Duodenal mucosa (tissue), 2 donors: ENCODE data around the gene ARMH3.

Experiments used
- H3K27ac ChIP-seq: one replicate; pipeline ENCODE4 v1.7.0; 2013; ENCODE audit warnings: low read depth, low read length
- H3K27me3 ChIP-seq, 2 donors: one replicate each; pipeline ENCODE4 v1.7.0; 2013; ENCODE audit warnings: low read length in 2 of 2, control low read depth in 1 of 2; ENCODE audit not compliant: insufficient read depth in 2 of 2, control insufficient read depth in 1 of 2
- H3K36me3 ChIP-seq, 2 donors: one replicate each; pipeline ENCODE4 v1.7.0; 2013; ENCODE audit warnings: low read length in 2 of 2, control low read depth in 1 of 2; ENCODE audit not compliant: insufficient read depth in 2 of 2, control insufficient read depth in 1 of 2
- H3K4me1 ChIP-seq, 2 donors: one replicate each; pipeline ENCODE4 v1.7.0; 2013; ENCODE audit warnings: low read length in 2 of 2, control low read depth in 1 of 2; ENCODE audit not compliant: insufficient read depth in 2 of 2, control insufficient read depth in 1 of 2
- H3K4me3 ChIP-seq, 2 donors: one replicate each; pipeline ENCODE4 v1.7.0; 2013; ENCODE audit warnings: low read length in 2 of 2, low read depth in 1 of 2
- H3K9ac ChIP-seq, 2 donors: one replicate each; pipeline ENCODE4 v1.7.0; 2013; ENCODE audit warnings: low read length in 2 of 2, low read depth in 1 of 2
- H3K9me3 ChIP-seq, 2 donors: one replicate each; pipeline ENCODE4 v1.7.0; 2013; ENCODE audit warnings: low read length in 2 of 2, control low read depth in 1 of 2; ENCODE audit not compliant: control insufficient read depth in 1 of 2

ARMH3 gene

GRCh38 chr10:101932183-101932582 lies 123.8 kb downstream of the ARMH3 start:
- H3K36me3 ChIP-seq, result peaks cover 0 to 5% of the 10 kb centered on the region in 2 donors
- H3K9ac ChIP-seq, result no peak overlapping the region
- H3K4me3 ChIP-seq, result no peak overlapping the region
- no peaks in the 10 kb centered on the region for H3K27me3 ChIP-seq
- no peak overlapping the region for H3K27ac ChIP-seq
- H3K4me1 ChIP-seq, result no peaks in the 10 kb centered on the region
- H3K9me3 ChIP-seq, result no peaks in the 10 kb centered on the region

DNA sequence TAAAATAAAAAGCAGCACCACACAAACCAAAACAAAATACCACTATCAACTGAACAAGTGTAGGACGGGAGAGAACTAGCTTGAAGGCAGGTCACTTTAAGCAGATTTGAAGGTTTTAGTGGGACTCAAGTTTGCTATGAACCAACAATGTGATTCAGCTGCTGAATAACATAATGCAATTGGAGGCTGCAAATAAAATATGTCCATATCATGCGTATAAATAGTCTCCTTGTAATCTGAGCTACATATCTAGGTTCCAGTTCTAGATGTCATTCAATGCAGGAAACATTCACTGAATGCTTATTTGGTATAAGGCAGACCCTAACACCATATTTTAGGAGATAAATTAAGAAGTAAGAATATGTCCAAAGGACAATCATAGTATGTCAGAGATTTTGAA lies 130.9 kb downstream of the ARMH3 start:
- H3K36me3 ChIP-seq, result no peaks in the 10 kb centered on the region
- H3K27me3 ChIP-seq, result no peaks in the 10 kb centered on the region
- H3K27ac ChIP-seq, result no peak overlapping the region
- no peaks in the 10 kb centered on the region for H3K4me1 ChIP-seq
- H3K4me3 ChIP-seq, result no peak overlapping the region
- H3K9ac ChIP-seq, result no peak overlapping the region
- H3K9me3 ChIP-seq, result no peaks in the 10 kb centered on the region

DNA sequence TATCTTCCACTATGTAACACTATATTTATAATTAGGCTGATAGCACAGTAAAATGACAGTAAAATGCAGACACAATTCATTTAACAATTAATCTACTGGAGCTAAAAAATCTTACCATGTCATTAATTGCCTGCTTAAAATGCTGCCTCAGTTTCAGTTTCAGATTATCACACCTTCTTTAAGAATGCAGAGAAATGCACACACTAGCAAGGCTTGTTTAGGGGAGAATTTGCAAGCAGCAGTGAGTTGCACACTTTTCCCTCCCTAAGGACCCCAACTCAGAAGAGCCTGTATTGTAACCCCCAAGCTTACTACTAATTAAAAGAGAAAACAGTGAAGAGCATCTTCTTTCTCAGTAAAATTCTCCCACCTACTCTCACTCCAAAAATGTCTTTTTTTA lies 132.7 kb downstream of the ARMH3 start:
- Histone ChIP-seq H3K9ac (no peak overlapping the region), H3K27ac (no peak overlapping the region), H3K4me3 (no peak overlapping the region), H3K27me3 (no peaks in the 10 kb centered on the region), H3K36me3 (peaks cover 0 to 3% of the 10 kb centered on the region in 2 donors), H3K4me1 (no peaks in the 10 kb centered on the region), H3K9me3 (no peaks in the 10 kb centered on the region)

- Histone ChIP-seq H3K9me3 (no peaks in the 10 kb centered on the region), H3K36me3 (peaks cover 0 to 3% of the 10 kb centered on the region in 2 donors), H3K9ac (no peak overlapping the region), H3K27ac (no peak overlapping the region), H3K27me3 (no peaks in the 10 kb centered on the region), H3K4me3 (no peak overlapping the region), H3K4me1 (no peaks in the 10 kb centered on the region)
Observed at GRCh38 chr10:101922846-101923245, 133.1 kb downstream of the ARMH3 start.

DNA sequence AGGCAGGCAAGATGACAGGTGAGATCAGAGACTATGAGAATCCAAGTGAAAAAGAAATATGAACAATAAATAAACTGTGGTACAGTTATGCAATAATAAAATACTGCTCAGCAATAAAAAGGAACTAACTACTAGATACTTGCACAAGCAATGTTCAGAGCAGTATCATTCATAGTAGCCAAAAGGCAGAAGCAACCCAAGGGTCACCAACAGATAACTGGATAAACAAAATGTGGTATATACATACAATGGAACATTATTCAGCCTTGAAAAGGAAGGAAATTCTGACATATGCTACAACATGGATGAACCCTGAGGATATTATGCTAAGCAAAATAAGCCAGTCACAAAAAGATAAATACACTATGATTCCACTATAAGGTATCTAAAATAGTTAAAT lies 135.4 kb downstream of the ARMH3 start:
- H3K9ac ChIP-seq, result no peak overlapping the region

DNA sequence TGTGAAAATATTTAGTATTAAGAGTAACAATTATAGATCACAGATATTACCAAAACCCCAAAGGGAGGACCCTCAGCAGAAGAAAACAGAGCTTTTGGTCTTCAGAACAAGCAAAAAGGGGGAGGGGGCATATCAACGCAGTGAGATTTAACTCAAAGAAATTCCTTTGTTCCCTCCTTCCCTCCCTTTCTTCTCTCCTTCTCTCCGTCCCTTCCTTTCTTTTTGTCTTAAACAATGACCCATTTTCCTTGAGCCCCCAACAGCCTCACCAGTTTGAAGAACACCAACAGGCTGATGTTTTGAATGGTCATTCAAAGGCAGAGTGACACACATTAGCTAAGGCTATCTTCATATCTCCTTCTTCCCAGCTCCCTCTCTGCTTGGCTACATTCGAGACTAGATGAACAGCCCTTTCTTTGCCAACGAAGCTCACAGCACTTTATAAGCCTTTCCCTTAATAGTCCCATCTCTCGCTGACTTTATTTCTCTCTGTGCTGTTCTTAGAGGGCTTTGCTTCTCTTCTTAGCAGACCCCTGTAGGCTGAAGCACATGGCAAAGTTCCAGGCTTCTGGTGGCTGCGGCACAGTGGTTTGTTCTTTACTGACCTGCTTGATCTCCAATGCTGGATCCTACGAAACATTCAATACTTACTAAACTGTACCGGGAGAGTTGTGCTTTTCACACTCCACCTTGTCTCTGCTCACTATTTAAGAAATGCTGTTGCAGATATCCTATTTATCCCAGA lies 136.8 kb downstream of the ARMH3 start:
- no peaks in the 10 kb centered on the region for H3K9me3 ChIP-seq
- H3K9ac ChIP-seq, result no peak overlapping the region
- no peak overlapping the region for H3K27ac ChIP-seq
- H3K36me3 ChIP-seq, result peaks cover 0 to 6% of the 10 kb centered on the region in 2 donors
- no peaks in the 10 kb centered on the region for H3K27me3 ChIP-seq
- no peaks in the 10 kb centered on the region for H3K4me1 ChIP-seq
- H3K4me3 ChIP-seq, result no peak overlapping the region

More for the DNA sequence above, 135.4 kb downstream of the ARMH3 start:
- H3K9me3 ChIP-seq, result no peaks in the 10 kb centered on the region
- no peak overlapping the region for H3K27ac ChIP-seq
- peaks cover 0 to 3% of the 10 kb centered on the region in 2 donors for H3K36me3 ChIP-seq
- no peaks in the 10 kb centered on the region for H3K27me3 ChIP-seq
- no peaks in the 10 kb centered on the region for H3K4me1 ChIP-seq
- no peak overlapping the region for H3K4me3 ChIP-seq

- no peaks in the 10 kb centered on the region for H3K9me3 ChIP-seq
- no peak overlapping the region for H3K9ac ChIP-seq
- no peak overlapping the region for H3K27ac ChIP-seq
- H3K4me1 ChIP-seq, result no peaks in the 10 kb centered on the region
- no peak overlapping the region for H3K4me3 ChIP-seq
- H3K36me3 ChIP-seq, result peaks cover 0 to 10% of the 10 kb centered on the region in 2 donors
- no peaks in the 10 kb centered on the region for H3K27me3 ChIP-seq
Observed at GRCh38 chr10:101912561-101913179, 143.3 kb downstream of the ARMH3 start.

DNA sequence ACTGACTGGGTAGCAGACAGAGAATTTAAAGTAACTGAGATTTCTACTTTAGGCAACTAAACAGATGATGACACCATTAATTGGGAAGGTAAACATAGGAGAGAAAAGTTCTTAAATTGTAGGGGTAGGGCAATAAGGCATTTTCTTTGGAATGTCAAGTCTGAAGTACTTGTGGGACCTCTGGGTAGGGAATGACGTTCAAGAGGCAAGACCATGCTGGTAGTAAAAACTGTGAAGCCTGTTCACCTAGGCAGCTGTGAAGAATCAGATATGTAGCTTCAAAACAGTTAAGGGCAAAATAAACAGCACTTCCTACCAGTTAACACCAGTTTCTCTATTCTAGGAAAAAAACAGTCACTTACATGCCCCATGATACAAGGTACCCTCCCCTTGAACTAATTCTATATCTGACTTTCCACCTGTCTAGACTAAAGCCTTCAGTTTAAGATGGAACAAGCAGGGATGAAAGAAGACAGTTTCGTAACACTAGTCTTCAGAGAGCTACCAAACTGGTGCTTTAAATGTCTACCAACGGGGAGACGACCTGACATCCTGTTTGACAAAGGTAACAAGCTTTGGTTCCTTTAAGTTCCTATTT lies 149.3 kb downstream of the ARMH3 start:
- Histone ChIP-seq H3K36me3 (peaks cover 0 to 7% of the 10 kb centered on the region in 2 donors), H3K4me1 (no peaks in the 10 kb centered on the region), H3K9me3 (no peaks in the 10 kb centered on the region), H3K9ac (no peak overlapping the region), H3K27me3 (no peaks in the 10 kb centered on the region), H3K27ac (no peak overlapping the region), H3K4me3 (no peak overlapping the region)

DNA sequence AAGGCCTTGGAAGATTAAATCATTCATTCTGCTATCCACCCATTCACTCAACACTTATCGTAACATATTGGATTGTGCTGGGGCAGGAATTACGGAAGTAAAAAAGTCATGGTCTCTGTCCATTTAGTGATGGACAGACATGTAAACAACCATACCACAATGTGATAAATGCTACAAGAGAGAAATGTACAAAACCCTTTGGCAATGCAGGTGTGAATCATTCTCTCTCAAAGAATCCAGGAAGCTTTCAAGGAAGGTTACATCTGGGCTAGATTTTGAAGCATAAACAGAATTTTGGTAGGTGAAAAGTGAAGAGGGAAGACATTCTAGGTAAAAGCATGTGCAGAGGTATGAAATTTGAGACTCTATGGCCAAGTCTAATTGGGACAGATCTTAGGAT lies 150.7 kb downstream of the ARMH3 start:
- Histone ChIP-seq H3K9me3 (no peaks in the 10 kb centered on the region), H3K27ac (no peak overlapping the region), H3K4me1 (no peaks in the 10 kb centered on the region), H3K27me3 (no peaks in the 10 kb centered on the region), H3K9ac (no peak overlapping the region), H3K4me3 (no peak overlapping the region), H3K36me3 (no peaks in the 10 kb centered on the region)

GRCh38 chr10:101903827-101904550 lies 152.0 kb downstream of the ARMH3 start:
- Histone ChIP-seq H3K9ac (no peak overlapping the region), H3K36me3 (no peaks in the 10 kb centered on the region), H3K27ac (no peak overlapping the region), H3K27me3 (no peaks in the 10 kb centered on the region), H3K4me3 (no peak overlapping the region), H3K4me1 (no peaks in the 10 kb centered on the region), H3K9me3 (no peaks in the 10 kb centered on the region)
